Measurements from ENCODE around the gene SRPK1.

The SRPK1 gene

DNA sequence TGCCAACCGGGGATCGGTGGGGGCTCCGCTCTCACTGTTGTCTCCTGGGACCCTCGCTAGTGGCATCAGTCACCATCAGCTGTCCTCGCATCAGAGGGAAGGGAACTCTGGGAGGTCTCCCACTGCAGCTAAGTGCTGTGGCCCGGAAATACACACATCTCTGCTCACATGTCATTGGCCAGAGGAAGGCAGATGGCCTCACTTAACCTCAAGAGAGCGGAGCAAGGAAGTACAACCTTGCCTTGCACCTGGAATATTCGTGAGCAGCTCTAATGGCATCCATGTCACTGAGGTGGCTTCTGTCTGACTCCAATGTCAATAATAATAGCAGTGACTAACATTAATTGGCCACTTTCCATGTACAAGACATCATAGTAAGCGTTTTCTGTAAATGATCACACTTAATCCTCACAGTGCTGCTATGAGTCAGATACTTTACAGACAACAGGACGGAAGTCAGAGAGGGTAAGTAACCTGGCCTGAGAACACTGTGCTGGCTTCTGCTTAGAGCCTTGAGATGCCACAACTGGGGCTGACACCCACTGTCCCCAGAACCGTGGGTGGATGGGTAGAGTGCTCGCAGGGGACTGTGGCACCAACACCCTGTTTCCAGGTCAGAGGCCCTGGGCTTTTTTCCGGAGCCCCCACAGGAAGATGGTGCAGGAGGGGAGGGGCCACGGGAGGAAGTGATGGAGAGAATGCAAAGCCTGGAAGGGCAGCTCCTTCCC, 109.8 kb downstream of the SRPK1 start:
- no peak for DNase-seq

DNA sequence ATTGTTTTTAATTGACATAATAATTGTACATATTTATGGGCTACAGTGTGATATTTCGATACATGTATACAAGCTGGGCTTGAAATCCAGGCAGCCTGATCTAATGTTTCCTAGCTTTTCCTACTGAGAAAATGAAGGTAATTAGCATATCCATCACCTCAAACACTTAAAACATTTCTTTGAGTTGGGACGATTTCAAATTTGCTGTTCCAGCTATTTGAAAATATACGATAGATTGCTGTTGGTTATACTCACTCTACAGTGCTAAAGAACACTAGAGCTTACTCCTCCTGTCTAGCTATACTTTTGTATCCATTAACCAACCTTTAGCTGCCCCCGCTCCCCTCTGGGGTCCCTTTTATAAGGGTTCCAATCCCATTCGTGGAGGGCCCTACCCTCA, 111.1 kb downstream of the SRPK1 start:
- DNase-seq: no peak

DNA sequence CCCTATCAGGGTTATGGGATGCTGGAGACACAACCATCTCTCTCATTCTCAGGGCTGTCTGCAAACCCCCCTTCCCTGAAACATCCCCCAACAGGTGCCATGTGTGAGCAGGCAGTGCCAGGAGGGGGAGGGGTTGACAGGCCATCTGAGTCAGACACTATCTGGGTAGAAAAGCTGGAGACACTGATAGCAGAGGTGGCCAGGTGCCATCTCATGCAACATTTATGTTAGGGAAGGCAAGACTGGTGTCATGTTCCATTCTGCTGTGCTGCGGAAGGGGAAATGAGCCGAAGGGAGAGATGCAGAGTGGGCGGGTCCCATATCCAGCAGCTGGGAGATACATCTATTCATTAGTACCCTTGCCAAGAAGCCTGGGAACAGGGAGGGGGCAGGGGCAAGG, 112.2 kb downstream of the SRPK1 start:
- no peak for DNase-seq

GRCh38 chr6:35804996-35805736, 115.7 kb downstream of the SRPK1 start, which contains the start of gene LHFPL5:
Gene LHFPL5, plus strand, starts transcription at chr6:35805352. Its CDS starts 319 bp downstream, at chr6:35805671.
- peak; percentile 79 for DNase-seq

- DNase-seq: no peak
Measured at GRCh38 chr6:35801148-35801547, 119.8 kb downstream of the SRPK1 start.

DNA sequence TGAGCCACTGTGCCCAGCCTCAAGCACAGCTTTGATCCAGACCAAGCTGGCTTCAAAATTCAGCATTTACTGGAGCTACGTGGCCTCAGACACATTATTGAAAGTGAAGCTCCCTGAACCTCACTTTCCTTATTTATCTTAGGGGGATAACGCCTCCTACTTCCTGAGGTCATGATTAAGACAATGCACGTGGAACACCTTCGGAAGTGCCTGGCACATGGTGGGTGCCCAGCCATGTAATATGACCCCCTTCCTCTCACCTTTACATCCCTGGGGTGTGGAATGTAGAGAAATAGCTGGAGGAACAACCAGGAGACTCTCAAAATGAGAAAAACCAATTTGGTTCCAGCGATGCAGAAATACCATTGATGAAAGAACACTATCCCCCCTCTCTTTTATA, 122.2 kb downstream of the SRPK1 start:
- no peak for DNase-seq

DNA sequence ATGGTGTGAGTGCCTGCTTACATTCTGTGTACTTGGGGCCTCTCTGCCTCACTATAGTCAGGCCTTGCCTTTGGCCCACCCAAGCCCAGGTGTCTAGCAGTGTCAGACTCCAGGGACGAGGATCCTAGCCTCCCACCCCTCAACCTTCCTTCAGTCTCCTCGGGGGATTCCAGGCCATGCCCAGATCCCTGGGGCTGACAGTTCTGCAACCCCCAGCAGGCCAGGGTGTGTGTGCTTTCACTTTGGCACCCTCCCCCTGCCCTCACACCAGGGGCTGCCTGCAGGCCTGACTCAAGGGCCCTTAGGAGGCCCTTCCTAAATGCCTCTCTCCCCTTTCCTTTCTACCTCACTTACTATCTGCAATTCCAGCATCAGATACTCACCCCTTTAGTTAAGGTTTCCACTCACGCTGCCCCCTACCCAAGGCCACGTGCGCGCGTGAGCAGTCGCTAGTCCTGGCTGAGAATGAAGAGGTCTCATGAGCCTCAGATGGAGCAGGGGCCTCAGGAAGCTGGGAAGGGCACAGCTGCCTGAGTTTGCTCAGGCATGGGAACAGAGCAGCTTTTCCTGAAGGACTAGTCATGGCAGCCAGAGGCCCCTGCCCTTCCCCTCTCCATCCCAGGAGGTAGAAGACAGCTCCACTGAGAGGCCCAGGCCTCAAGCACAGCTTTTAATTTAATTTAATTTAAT, 122.9 kb downstream of the SRPK1 start:
- DNase-seq: no peak

DNA sequence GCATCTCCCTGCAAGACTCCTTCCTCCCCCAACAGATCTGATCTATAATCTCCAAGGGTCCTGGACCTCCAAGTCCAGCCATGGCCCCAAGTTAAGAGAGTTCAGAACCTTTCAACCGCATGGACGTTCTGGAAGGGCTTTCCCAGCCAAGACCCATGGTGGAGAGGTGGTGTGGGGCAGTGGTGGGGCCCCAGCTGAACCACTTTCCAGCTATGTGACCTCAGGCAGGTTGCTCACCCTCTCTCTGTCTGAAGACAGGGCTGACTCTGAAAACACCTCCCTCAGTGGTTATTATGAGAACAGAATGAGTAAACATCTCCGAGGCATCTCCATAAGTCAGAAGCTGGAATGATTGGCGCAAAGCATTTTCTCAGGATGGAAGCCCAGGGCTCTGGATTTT, 124.7 kb downstream of the SRPK1 start:
- DNase-seq: no peak

DNA sequence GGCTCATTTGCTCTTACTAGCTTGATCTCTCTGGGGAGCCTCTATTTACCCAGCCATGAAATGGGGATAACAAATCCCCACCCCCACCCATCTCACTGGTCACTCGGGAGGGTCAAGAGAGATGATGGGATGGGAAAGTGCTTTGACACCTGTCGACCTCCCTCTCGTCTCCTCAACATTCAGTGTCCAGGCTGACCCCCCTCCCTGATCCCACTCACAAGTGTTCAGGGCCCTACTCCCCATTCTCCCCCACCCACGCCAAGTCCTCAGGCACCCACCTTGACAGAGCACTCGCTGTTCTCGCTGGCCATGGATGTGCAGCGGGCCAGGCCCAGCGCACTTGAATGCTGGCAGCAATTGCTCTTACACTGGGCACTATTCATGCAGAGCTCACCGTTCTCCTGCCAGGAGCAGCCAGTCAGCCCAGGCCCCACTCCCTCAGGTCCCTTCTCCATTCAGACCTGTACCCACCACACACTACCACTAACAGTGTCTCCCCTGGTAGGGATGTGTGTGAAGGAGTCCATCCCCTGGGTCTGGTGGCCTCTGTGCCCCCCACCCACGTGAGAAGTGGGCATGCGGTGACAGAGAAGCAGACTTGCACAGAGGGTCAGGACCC, 125.3 kb downstream of the SRPK1 start:
- DNase-seq: no peak

- no peak for DNase-seq
Measured at GRCh38 chr6:35794536-35795452, 126.1 kb downstream of the SRPK1 start.

DNA sequence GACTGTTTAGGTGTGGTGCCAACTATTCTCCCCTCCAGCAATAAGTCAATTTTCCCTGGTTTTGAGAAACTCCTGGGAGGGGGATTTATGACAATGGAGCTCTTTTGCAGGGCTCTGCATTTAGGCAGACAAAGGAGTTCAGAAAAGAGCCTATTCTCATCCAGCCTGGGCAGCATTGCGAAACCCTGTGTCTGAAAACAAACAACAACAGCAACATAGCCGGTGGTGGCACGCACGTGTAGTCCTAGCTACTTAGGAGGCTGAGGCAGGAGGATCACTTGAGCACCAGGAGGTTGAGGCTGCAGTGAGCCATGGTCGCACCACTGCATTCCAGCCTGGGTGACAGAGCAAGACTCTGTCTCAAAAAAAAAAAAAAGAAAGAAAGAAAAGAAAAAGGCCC, 130.2 kb downstream of the SRPK1 start:
- DNase-seq: no peak

GRCh38 chr6:35788423-35788982, 132.4 kb downstream of the SRPK1 start:
- DNase-seq: no peak

DNA sequence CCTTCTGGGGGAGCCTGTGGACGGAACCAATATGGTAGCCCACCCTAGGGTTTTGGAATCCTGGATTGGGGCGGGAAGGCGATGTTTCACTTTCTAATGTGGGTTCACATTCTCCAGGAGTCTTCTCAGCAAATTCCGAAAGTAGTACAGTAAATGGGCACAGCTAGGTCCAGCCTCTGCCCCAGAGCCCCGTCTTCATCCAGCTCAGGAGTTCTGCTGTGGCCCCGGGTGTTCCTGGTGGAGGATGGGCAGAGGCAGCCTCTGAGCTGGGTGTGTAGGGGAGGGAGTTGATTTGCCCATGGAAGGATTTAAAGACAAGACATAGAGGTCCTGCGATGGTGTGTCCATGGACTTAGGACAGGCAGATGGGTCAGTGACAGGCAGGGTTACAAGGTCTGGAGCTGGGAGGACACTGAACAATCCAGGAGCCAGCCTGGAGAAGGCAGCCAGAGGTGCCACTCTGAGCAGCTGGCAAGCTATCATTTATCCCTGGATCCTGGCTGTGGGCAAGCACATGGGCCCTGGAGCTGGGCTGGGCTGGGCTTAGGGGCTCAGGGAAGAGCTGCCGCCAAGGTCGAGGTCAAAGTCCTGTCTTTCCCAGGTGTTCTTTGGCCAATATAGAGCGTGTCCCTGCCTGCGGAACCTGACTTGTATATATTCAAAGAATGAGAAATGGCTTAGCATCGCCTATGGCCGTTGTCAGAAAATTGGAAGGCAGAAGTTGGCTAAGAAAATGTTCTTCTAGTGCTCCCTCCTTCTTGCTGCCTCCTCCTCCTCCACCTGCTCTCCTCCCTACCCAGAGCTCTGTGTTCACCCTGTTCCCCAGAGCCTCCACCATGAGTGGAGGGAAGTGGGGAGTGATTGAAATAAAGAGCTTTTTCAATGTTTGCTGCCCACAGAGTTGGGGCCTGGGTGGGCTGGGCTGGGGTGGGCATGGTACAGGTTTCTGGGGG, 133.4 kb downstream of the SRPK1 start:
- no peak for DNase-seq

GRCh38 chr6:35786810-35787209, 134.1 kb downstream of the SRPK1 start:
- DNase-seq: no peak

- DNase-seq: no peak
Measured at GRCh38 chr6:35786272-35786671, 134.6 kb downstream of the SRPK1 start.

DNA sequence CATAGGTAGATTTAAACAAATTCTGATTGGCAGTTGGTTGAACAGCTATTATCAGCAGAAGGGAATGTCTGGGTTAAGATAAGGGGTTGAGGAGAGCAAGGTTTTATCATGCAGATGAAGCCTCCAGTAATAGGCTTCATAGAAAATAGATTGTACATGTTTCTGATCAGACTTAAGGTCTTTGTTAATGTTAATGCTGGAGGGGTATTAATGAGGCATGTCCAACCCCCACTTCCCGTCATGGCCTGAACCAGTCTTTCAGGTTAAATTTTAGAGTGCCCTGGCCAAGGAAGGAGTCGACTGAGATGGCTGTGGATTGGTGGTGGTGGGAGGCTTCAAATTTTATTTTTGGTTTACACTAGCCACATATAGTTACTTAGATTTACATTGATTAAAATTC, 136.7 kb downstream of the SRPK1 start:
- no peak for DNase-seq

Measured in activated effector memory CD4-positive, alpha-beta T cell treated with anti-CD3 and anti-CD28 coated beads, Interleukin-2, amount 50 U/mL, for 16 hours (primary cell).